Astrocyte (in vitro differentiated cells and primary cell): ENCODE data around the gene TRMT11. TPM values are rescaled to one million over a fixed set of nuclear protein-coding genes. Genes with fewer than 3 reads are reported as not detected.
"Not testable (repeated sequence)": the region's sequence is repeated elsewhere in the genome, so short reads cannot be mapped to it uniquely, and the experiment has no call there.

ENCODE experiments used
- DNase-seq: peaks from one replicate; pipeline ENCODE4 v3.0.0-alpha.2; 2010; ENCODE audit warnings: low read depth
- FAIRE-seq: peaks from 2 replicates; lab custom pipeline; 2011; peaks lifted over from hg19 to GRCh38; lab: Jason Lieb, UNC
- H2AFZ ChIP-seq: 2 replicates; pipeline ENCODE4 v1.6.0; 2012; ENCODE audit warnings: low read depth, low read length, inconsistent platforms
- H3K27ac ChIP-seq: 2 replicates; pipeline ENCODE4 v1.5.1; 2011; ENCODE audit warnings: low read depth, low read length, inconsistent platforms
- H3K27me3 ChIP-seq: 2 replicates; pipeline ENCODE4 v1.6.0; 2011; ENCODE audit warnings: low read length, inconsistent platforms; ENCODE audit not compliant: insufficient read depth
- H3K36me3 ChIP-seq: 2 replicates; pipeline ENCODE4 v1.5.1; 2011; ENCODE audit warnings: low read length, inconsistent platforms; ENCODE audit not compliant: insufficient read depth
- H3K4me1 ChIP-seq: 2 replicates; pipeline ENCODE4 v1.5.1; 2011; ENCODE audit warnings: low read length, inconsistent platforms; ENCODE audit not compliant: insufficient read depth
- H3K4me2 ChIP-seq: 2 replicates; pipeline ENCODE4 v1.6.0; 2012; ENCODE audit warnings: low read length, inconsistent platforms
- H3K4me3 ChIP-seq: 2 replicates; pipeline ENCODE4 v1.5.1; 2011; ENCODE audit warnings: low read depth, mild to moderate bottlenecking, low read length, inconsistent platforms; ENCODE audit not compliant: insufficient read depth
- H3K79me2 ChIP-seq: 2 replicates; pipeline ENCODE4 v1.6.0; 2012; ENCODE audit warnings: mild to moderate bottlenecking, low read length, inconsistent platforms; ENCODE audit not compliant: insufficient read depth
- H3K9ac ChIP-seq: 2 replicates; pipeline ENCODE4 v1.6.0; 2012; ENCODE audit warnings: mild to moderate bottlenecking, low read length, inconsistent platforms
- H3K9me3 ChIP-seq: 2 replicates; pipeline ENCODE4 v1.5.1; 2012; ENCODE audit warnings: low read depth, mild to moderate bottlenecking, low read length, inconsistent platforms; ENCODE audit not compliant: insufficient read depth
- H4K20me1 ChIP-seq: 2 replicates; pipeline ENCODE4 v1.6.0; 2012; ENCODE audit warnings: low read length, inconsistent platforms; ENCODE audit not compliant: insufficient read depth
- H3K27ac Mint-ChIP-seq: one replicate; pipeline ENCODE4 v1.8.0; 2021; ENCODE audit warnings: mild to moderate bottlenecking, mixed read lengths; ENCODE audit not compliant: unreplicated experiment
- H3K27me3 Mint-ChIP-seq: one replicate; pipeline ENCODE4 v1.8.0; 2021; ENCODE audit warnings: low read depth, mixed read lengths; ENCODE audit not compliant: unreplicated experiment
- H3K36me3 Mint-ChIP-seq: one replicate; pipeline ENCODE4 v1.8.0; 2021; ENCODE audit warnings: low read depth, mixed read lengths; ENCODE audit not compliant: unreplicated experiment
- H3K4me1 Mint-ChIP-seq: one replicate; pipeline ENCODE4 v1.8.0; 2021; ENCODE audit warnings: low read depth, mixed read lengths; ENCODE audit not compliant: unreplicated experiment
- H3K4me3 Mint-ChIP-seq: one replicate; pipeline ENCODE4 v1.8.0; 2021; ENCODE audit warnings: mild to moderate bottlenecking, moderate library complexity, mixed read lengths; ENCODE audit not compliant: unreplicated experiment
- H3K9me3 Mint-ChIP-seq: one replicate; pipeline ENCODE4 v1.8.0; 2021; ENCODE audit warnings: mild to moderate bottlenecking, mixed read lengths; ENCODE audit not compliant: unreplicated experiment
- EZH2 ChIP-seq: IDR thresholded peaks from 2 replicates; pipeline ENCODE4 v1.6.1; 2012; ENCODE audit warnings: mild to moderate bottlenecking, low read length, inconsistent platforms; ENCODE audit not compliant: insufficient read depth
- total RNA-seq: library from RNA; stranded (reverse); gene quantifications from 2 replicates; pipeline ENCODE4 v1.2.1, GENCODE V29; 2021
- TF ChIP-seq, protein P1 (sequence below): IDR thresholded peaks from 2 replicates; pipeline ENCODE4 v1.5.1; 2011; ENCODE audit warnings: low read depth, mild to moderate bottlenecking, inconsistent platforms, low read length, moderate library complexity; ENCODE audit not compliant: insufficient read depth

Gene TRMT11
- total RNA-seq, 1 donor from 2014 or later = 18.2 TPM

DNA sequence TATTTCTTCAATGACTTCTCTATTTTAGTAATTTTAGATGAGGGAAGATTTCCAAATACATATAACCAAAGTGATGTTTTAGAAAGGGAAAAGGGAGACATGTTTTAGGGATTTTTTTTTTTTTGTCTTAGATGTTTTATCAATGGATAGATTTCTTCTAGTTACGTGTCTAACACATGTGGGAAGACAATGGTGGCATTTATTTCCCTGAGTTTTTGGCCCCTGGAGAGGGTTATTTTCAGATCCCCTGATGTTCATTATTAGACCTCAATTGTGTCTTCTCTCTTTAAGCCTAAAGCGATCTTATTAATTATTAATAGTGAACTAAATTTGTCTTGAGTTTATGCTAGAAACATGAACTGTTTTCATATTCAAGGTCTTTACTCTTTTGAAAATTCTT lies 30.3 kb downstream of the TRMT11 start:
- H3K9ac ChIP-seq = no peak overlapping the region
- FAIRE-seq = no peak
- H3K36me3 Mint-ChIP-seq = peaks cover 22% of the 10 kb centered on the region

DNA sequence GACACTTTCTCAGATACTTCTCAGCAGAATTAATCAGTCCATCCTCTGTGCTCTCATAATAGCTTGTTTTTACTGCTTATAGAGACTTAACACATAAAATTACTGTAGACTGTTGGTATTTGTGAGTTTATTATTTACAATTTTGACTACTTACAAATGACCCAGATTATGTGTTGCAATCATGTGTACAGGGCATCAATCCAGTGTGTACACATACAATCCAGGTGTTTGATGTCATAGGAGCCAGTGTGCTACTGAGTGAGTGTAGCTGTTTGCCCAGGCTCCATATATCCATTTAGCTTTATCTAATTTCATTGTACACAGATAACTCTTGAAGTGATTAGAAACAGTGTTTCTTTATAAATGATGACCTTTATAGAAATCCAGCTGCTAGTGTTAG lies 31.3 kb downstream of the TRMT11 start:
- no peaks in the 10 kb centered on the region for H3K9me3 ChIP-seq
- H3K4me1 Mint-ChIP-seq = peaks cover 7% of the 10 kb centered on the region
- H3K4me3 Mint-ChIP-seq = no peak overlapping the region
- H3K27me3 ChIP-seq = no peaks in the 10 kb centered on the region
- H3K9me3 Mint-ChIP-seq = peaks cover 4% of the 10 kb centered on the region
- no peak overlapping the region for H2AFZ ChIP-seq
- H3K9ac ChIP-seq = no peak overlapping the region
- H3K4me1 ChIP-seq = no peaks in the 10 kb centered on the region
- no peak for DNase-seq
- no peak overlapping the region for H3K27ac ChIP-seq
- no peak overlapping the region for H3K4me2 ChIP-seq
- H3K4me3 ChIP-seq = no peak overlapping the region
- no peaks in the 10 kb centered on the region for H3K27me3 Mint-ChIP-seq
- H3K36me3 ChIP-seq = peaks cover 25% of the 10 kb centered on the region
- H4K20me1 ChIP-seq = no peaks in the 10 kb centered on the region
- TF ChIP-seq EZH2 = no peak
- TF ChIP-seq, protein P1, sequence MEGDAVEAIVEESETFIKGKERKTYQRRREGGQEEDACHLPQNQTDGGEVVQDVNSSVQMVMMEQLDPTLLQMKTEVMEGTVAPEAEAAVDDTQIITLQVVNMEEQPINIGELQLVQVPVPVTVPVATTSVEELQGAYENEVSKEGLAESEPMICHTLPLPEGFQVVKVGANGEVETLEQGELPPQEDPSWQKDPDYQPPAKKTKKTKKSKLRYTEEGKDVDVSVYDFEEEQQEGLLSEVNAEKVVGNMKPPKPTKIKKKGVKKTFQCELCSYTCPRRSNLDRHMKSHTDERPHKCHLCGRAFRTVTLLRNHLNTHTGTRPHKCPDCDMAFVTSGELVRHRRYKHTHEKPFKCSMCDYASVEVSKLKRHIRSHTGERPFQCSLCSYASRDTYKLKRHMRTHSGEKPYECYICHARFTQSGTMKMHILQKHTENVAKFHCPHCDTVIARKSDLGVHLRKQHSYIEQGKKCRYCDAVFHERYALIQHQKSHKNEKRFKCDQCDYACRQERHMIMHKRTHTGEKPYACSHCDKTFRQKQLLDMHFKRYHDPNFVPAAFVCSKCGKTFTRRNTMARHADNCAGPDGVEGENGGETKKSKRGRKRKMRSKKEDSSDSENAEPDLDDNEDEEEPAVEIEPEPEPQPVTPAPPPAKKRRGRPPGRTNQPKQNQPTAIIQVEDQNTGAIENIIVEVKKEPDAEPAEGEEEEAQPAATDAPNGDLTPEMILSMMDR = no peak
- H3K36me3 Mint-ChIP-seq = peaks cover 23% of the 10 kb centered on the region
- no peak overlapping the region for H3K27ac Mint-ChIP-seq
- H3K79me2 ChIP-seq = no peaks in the 10 kb centered on the region
- FAIRE-seq = no peak

More for the DNA sequence above, 30.3 kb downstream of the TRMT11 start:
- no peak overlapping the region for H3K4me3 ChIP-seq
- H3K9me3 Mint-ChIP-seq = peaks cover 4% of the 10 kb centered on the region
- no peak overlapping the region for H3K4me2 ChIP-seq
- no peaks in the 10 kb centered on the region for H3K27me3 ChIP-seq
- no peak overlapping the region for H3K27ac Mint-ChIP-seq
- H4K20me1 ChIP-seq = no peaks in the 10 kb centered on the region
- no peaks in the 10 kb centered on the region for H3K9me3 ChIP-seq
- H3K4me3 Mint-ChIP-seq = no peak overlapping the region
- H3K27ac ChIP-seq = no peak overlapping the region
- H3K27me3 Mint-ChIP-seq = no peaks in the 10 kb centered on the region
- no peak for DNase-seq
- H3K4me1 Mint-ChIP-seq = peaks cover 7% of the 10 kb centered on the region
- no peaks in the 10 kb centered on the region for H3K79me2 ChIP-seq
- H3K36me3 ChIP-seq = peaks cover 26% of the 10 kb centered on the region
- TF ChIP-seq, protein P1 = no peak
- TF ChIP-seq EZH2 = no peak
- no peak overlapping the region for H2AFZ ChIP-seq
- no peaks in the 10 kb centered on the region for H3K4me1 ChIP-seq

DNA sequence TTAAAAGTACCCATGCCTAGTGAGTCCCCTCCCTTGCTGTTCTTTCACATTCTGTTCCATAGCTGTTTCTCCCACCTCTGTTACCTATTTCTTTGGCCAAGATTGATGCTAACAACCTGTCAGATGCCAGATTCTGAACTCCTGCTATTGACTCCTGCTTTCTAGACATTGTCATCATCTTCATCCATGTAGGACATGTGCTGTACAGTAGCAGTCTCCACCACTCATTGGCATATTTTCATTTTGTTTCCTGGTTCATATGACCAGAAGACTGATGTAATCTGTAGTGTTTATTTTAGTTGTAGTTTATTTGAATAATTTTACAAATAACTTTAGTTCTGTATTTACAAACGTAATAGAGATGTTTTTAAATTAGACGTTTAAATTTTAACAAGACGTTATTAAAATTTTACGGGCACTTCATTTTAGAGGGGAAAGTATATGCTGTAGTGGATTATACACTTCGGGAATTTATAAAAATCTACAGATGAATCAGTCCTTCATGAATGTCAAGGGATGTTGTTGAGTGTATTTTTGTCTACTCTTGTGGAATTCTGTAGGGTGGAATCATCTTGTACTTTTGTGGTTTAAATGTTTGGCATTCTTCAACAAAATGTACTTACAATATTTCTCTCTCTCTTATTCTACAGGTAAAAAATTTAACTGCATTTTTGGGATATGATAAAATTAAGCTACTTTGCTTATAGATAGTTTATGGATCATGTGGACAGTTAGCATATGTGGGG lies 34.1 kb downstream of the TRMT11 start:
- Mint-ChIP-seq H3K4me1 (peaks cover 5% of the 10 kb centered on the region), H3K27ac (peak overlapping the region; percentile 90), H3K9me3 (peaks cover 2% of the 10 kb centered on the region), H3K36me3 (peaks cover 21% of the 10 kb centered on the region), H3K4me3 (no peak overlapping the region), H3K27me3 (no peaks in the 10 kb centered on the region)
- peak; percentile 45 for DNase-seq
- Histone ChIP-seq H3K79me2 (no peaks in the 10 kb centered on the region), H3K27ac (no peak overlapping the region), H2AFZ (no peak overlapping the region), H3K4me3 (no peak overlapping the region), H3K36me3 (peaks cover 19% of the 10 kb centered on the region), H4K20me1 (no peaks in the 10 kb centered on the region), H3K9me3 (no peaks in the 10 kb centered on the region), H3K4me2 (no peak overlapping the region), H3K4me1 (no peaks in the 10 kb centered on the region), H3K27me3 (no peaks in the 10 kb centered on the region), H3K9ac (no peak overlapping the region)
- peak; percentile 60 for FAIRE-seq
- no peak for TF ChIP-seq EZH2
- TF ChIP-seq, protein P1 = no peak

DNA sequence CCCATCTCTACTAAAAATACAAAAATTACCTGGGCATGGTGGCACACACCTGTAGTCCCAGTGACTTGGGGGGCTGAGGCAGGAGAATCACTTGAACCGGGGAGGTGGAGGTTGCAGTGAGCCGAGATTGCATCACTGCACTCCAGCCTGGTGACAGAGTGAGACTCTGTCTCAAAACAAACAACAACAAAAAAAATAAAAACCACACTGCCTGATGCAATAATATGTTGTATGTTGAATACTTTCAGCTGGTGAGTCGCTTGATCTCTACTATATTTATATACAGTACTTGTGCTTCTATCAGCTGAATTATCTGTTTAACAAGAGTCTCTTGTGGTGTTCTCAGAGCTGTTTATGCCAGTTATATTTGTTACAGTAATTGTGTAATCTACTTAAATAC lies 37.1 kb downstream of the TRMT11 start:
- peaks cover 18% of the 10 kb centered on the region for H3K36me3 ChIP-seq
- not testable (repeated sequence) for H2AFZ ChIP-seq, DNase-seq, H3K9me3 ChIP-seq, H3K4me3 Mint-ChIP-seq, H3K4me3 ChIP-seq, H4K20me1 ChIP-seq, FAIRE-seq, H3K27me3 Mint-ChIP-seq, H3K27ac ChIP-seq, H3K4me1 Mint-ChIP-seq, H3K79me2 ChIP-seq, H3K4me1 ChIP-seq, H3K27me3 ChIP-seq, H3K4me2 ChIP-seq, H3K27ac Mint-ChIP-seq, H3K9ac ChIP-seq, H3K9me3 Mint-ChIP-seq
- H3K36me3 Mint-ChIP-seq = peaks cover 19% of the 10 kb centered on the region
